ENCODE data around the gene CKAP5.
"Not testable (repeated sequence)": the region's sequence is repeated elsewhere in the genome, so short reads cannot be mapped to it uniquely, and the experiment has no call there.

Gene CKAP5

GRCh38 chr11:46801694-46802470, 44.2 kb downstream of the CKAP5 start:
- DNase-seq (ENCODE audit: low read depth), result no peak
- TF ChIP-seq, protein P1, sequence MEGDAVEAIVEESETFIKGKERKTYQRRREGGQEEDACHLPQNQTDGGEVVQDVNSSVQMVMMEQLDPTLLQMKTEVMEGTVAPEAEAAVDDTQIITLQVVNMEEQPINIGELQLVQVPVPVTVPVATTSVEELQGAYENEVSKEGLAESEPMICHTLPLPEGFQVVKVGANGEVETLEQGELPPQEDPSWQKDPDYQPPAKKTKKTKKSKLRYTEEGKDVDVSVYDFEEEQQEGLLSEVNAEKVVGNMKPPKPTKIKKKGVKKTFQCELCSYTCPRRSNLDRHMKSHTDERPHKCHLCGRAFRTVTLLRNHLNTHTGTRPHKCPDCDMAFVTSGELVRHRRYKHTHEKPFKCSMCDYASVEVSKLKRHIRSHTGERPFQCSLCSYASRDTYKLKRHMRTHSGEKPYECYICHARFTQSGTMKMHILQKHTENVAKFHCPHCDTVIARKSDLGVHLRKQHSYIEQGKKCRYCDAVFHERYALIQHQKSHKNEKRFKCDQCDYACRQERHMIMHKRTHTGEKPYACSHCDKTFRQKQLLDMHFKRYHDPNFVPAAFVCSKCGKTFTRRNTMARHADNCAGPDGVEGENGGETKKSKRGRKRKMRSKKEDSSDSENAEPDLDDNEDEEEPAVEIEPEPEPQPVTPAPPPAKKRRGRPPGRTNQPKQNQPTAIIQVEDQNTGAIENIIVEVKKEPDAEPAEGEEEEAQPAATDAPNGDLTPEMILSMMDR (conservative IDR thresholded peaks at IDR 0.05; ENCODE audit: control insufficient read depth, insufficient read depth, low read depth, low read length), result no peak
- H3K4me3 ChIP-seq (ENCODE audit: control insufficient read depth, low read depth, low read length), result no peak overlapping the region

GRCh38 chr11:46800177-46800576, 45.9 kb downstream of the CKAP5 start:
- H3K4me3 ChIP-seq (ENCODE audit: control insufficient read depth, low read depth, low read length), result no peak overlapping the region
- DNase-seq (ENCODE audit: low read depth), result peak; percentile 15
- TF ChIP-seq, protein P1 (conservative IDR thresholded peaks at IDR 0.05; ENCODE audit: control insufficient read depth, insufficient read depth, low read depth, low read length), result no peak

DNA sequence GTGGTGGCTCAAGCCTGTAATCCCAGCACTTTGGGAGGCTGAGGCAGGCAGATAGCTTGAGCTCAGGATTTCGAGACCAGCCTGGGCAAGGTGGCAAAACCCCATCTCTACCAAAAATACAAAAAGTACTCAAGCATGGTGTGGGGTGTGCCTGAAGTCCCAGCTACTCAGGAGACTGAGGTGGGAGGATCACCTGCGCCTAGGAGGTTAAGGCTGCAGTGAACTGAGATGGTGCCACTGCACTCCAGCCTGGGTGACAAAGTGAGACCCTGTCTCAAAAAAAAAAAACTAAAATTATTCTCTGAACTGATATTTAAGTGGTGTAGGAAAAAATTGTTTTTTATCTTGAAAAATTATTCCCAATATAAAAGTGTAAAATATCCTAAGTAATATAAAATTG, 46.4 kb downstream of the CKAP5 start:
- H3K4me3 ChIP-seq (ENCODE audit: control insufficient read depth, low read depth, low read length); DNase-seq (ENCODE audit: low read depth): not testable (repeated sequence)

DNA sequence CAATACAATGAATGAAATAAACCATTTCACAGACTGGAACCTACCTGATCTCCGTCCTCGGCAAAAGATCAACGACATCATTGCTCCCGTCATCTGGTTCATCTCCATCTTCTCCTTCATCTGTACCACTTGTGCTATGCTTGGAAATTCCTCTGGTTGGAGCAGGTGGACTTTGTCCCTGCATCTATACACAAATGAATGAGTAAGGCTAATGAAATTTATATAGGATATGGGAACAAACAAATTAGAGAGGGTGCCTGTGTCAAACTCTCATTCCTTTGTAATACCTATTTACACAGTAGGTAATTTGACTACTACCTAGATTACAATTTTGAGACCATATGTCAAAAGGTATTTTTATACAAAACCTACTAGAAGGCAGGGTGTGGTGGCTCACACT, 67.7 kb downstream of the CKAP5 start:
- no peak overlapping the region for H3K4me3 ChIP-seq (ENCODE audit: control insufficient read depth, low read depth, low read length)
- no peak for DNase-seq (ENCODE audit: low read depth)
- TF ChIP-seq, protein P1 (conservative IDR thresholded peaks at IDR 0.05; ENCODE audit: control insufficient read depth, insufficient read depth, low read depth, low read length), result no peak

DNA sequence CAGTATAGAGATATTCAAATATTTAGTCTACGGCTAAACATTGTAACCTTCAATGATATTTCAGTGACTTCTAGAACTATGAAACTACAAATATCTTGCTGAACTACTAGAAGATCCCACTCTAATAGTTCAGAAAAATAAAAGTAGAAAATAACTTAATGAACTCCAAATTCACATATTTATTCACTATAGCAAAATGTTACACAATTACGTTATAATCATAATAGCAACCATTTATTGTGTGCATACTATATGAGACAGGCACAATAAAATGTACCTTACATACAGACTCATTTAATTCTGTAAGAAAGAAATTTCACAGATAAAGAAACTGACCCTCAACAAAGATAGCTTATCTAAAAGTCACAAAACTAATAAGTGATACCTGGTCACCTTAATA, 69.2 kb downstream of the CKAP5 start:
- TF ChIP-seq, protein P1 (conservative IDR thresholded peaks at IDR 0.05; ENCODE audit: control insufficient read depth, insufficient read depth, low read depth, low read length), result no peak
- DNase-seq (ENCODE audit: low read depth), result no peak
- no peak overlapping the region for H3K4me3 ChIP-seq (ENCODE audit: control insufficient read depth, low read depth, low read length)

GRCh38 chr11:46769636-46770221, 76.4 kb downstream of the CKAP5 start:
- TF ChIP-seq, protein P1 (conservative IDR thresholded peaks at IDR 0.05; ENCODE audit: control insufficient read depth, insufficient read depth, low read depth, low read length), result no peak
- DNase-seq (ENCODE audit: low read depth), result no peak
- H3K4me3 ChIP-seq (ENCODE audit: control insufficient read depth, low read depth, low read length), result no peak overlapping the region

- no peak for DNase-seq (ENCODE audit: low read depth)
- no peak overlapping the region for H3K4me3 ChIP-seq (ENCODE audit: control insufficient read depth, low read depth, low read length)
- TF ChIP-seq, protein P1 (conservative IDR thresholded peaks at IDR 0.05; ENCODE audit: control insufficient read depth, insufficient read depth, low read depth, low read length), result no peak
Observed at GRCh38 chr11:46766656-46767055, 79.4 kb downstream of the CKAP5 start.

Measured in fibroblast of mammary gland (primary cell).